Endothelial cell of umbilical vein (primary cell): ENCODE data around the gene PSTK. TPM values are rescaled to one million over a fixed set of nuclear protein-coding genes. Genes with fewer than 3 reads are reported as not detected.

Experiments used
- BruUV-seq: library from RNA; stranded (reverse); fragments of 400-500 nt; replicated peaks from 2 replicates; lab custom pipeline; 2021; lab: Mats Ljungman, UMichigan
- CTCF ChIA-PET: fragments of 300-600, 350-600 bp; sonication (Branson Sonifier 250); formaldehyde crosslinking; loops from one replicate; lab custom pipeline; 2021; ENCODE audit warnings: antibody characterized with exemption, inconsistent platforms; lab: Charles Lee
- POLR2A ChIA-PET: fragments of 300-600, 350-600 bp; sonication (Branson Sonifier 250); formaldehyde crosslinking; loops from one replicate; lab custom pipeline; 2021; ENCODE audit warnings: antibody characterized with exemption, inconsistent platforms; lab: Charles Lee
- DNase-seq: peaks from one replicate; pipeline ENCODE4 v3.0.0-alpha.2; 2011; ENCODE audit warnings: low read depth, low spot score
- FAIRE-seq: peaks from 2 replicates; lab custom pipeline; 2011; peaks lifted over from hg19 to GRCh38; lab: Jason Lieb, UNC
- H2AFZ ChIP-seq: 2 replicates; pipeline ENCODE4 v1.6.0; 2012; ENCODE audit warnings: low read depth, low read length, control low read depth, inconsistent platforms
- H3K27ac ChIP-seq: 2 replicates; pipeline ENCODE4 v1.5.1; 2011; ENCODE audit warnings: low read depth, mild to moderate bottlenecking, control low read depth, low read length, moderate library complexity; ENCODE audit not compliant: insufficient read depth
- H3K27me3 ChIP-seq, 2 experiments: 2 replicates each; pipeline versions ENCODE4 v1.6.0 to v1.6.1; 2011; ENCODE audit warnings: low read length in 2 of 2, mixed read lengths in 1 of 2; ENCODE audit not compliant: control insufficient read depth in 2 of 2, insufficient read depth in 2 of 2
- H3K36me3 ChIP-seq, 2 experiments: 2 replicates in 1 of 2; 3 replicates in 1 of 2; pipeline ENCODE4 v1.5.1; 2011; ENCODE audit warnings: low read length in 2 of 2, mild to moderate bottlenecking in 1 of 2, moderate library complexity in 1 of 2; ENCODE audit not compliant: control insufficient read depth in 2 of 2, insufficient read depth in 2 of 2; ENCODE audit errors: extremely low read depth in 1 of 2
- H3K4me1 ChIP-seq: 3 replicates; pipeline ENCODE4 v1.5.1; 2011; ENCODE audit warnings: mild to moderate bottlenecking, low read length; ENCODE audit not compliant: control insufficient read depth, insufficient read depth; ENCODE audit errors: extremely low read depth
- H3K4me2 ChIP-seq: 2 replicates; pipeline ENCODE4 v1.6.1; 2011; ENCODE audit warnings: low read length, control low read depth, mixed read lengths; ENCODE audit not compliant: insufficient read depth
- H3K4me3 ChIP-seq, 3 experiments: fragments of 200-600 bp in 1 of 3; sonication (generic), shearing (Covaris generic) in 1 of 3; replicated peaks in 1 of 3; 2 replicates each; pipeline ENCODE4 v1.5.1; 2011 to 2016; ENCODE audit warnings: control low read depth in 3 of 3, low read length in 3 of 3, mild to moderate bottlenecking in 2 of 3, inconsistent platforms in 1 of 3, low read depth in 1 of 3, moderate library complexity in 1 of 3; ENCODE audit not compliant: insufficient read depth in 1 of 3
- H3K79me2 ChIP-seq: 2 replicates; pipeline ENCODE4 v1.6.0; 2012; ENCODE audit warnings: low read length, inconsistent platforms; ENCODE audit not compliant: control insufficient read depth, insufficient read depth
- H3K9ac ChIP-seq: replicated peaks from 2 replicates; pipeline ENCODE3; 2011; ENCODE audit warnings: low read length, control low read depth; ENCODE audit not compliant: insufficient read depth; ENCODE audit errors: extremely low read depth
- H3K9me1 ChIP-seq: replicated peaks from 3 replicates; pipeline ENCODE4 v1.6.0; 2011; ENCODE audit warnings: mild to moderate bottlenecking, low read length; ENCODE audit not compliant: control insufficient read depth, insufficient read depth; ENCODE audit errors: extremely low read depth
- H3K9me3 ChIP-seq: replicated peaks from 2 replicates; pipeline ENCODE4 v1.5.1; 2012; ENCODE audit warnings: low read length, inconsistent platforms; ENCODE audit not compliant: control insufficient read depth, insufficient read depth
- H4K20me1 ChIP-seq: replicated peaks from 2 replicates; pipeline ENCODE3; 2011; ENCODE audit warnings: mild to moderate bottlenecking, low read length; ENCODE audit not compliant: control insufficient read depth, insufficient read depth; ENCODE audit errors: extremely low read depth
- CTCF ChIP-seq, 2 donors: IDR thresholded peaks; 1 replicate in 1 of 2; 2 replicates in 1 of 2; pipeline ENCODE4 v1.5.1; 2011; ENCODE audit warnings: low read length in 2 of 2, mild to moderate bottlenecking in 2 of 2, moderate library complexity in 2 of 2, control low read depth in 1 of 2, inconsistent platforms in 1 of 2, low read depth in 1 of 2; ENCODE audit not compliant: insufficient read depth in 1 of 2; ENCODE audit errors: extremely low read depth in 1 of 2
- EZH2 ChIP-seq: IDR thresholded peaks from 2 replicates; pipeline ENCODE4 v1.6.1; 2012; ENCODE audit warnings: borderline replicate concordance, low read depth, mild to moderate bottlenecking, moderate library complexity, low read length, inconsistent platforms; ENCODE audit not compliant: severe bottlenecking
- FOS ChIP-seq: IDR thresholded peaks from 2 replicates; pipeline ENCODE4 v1.6.1; 2011; ENCODE audit warnings: mild to moderate bottlenecking, low read length, moderate library complexity, borderline replicate concordance; ENCODE audit not compliant: insufficient read depth
- GATA2 ChIP-seq: IDR thresholded peaks from 2 replicates; pipeline ENCODE4 v1.7.0; 2011; ENCODE audit warnings: low read depth, mild to moderate bottlenecking, moderate library complexity, mixed read lengths, low read length; ENCODE audit not compliant: insufficient read length, insufficient read depth
- JUN ChIP-seq: IDR thresholded peaks from 2 replicates; pipeline ENCODE4 v1.6.1; 2011; ENCODE audit warnings: borderline replicate concordance, low read depth; ENCODE audit not compliant: insufficient read length, insufficient read depth
- MAX ChIP-seq: IDR thresholded peaks from 2 replicates; pipeline ENCODE4 v1.6.1; 2011; ENCODE audit not compliant: insufficient read depth, insufficient read length
- MYC ChIP-seq: IDR thresholded peaks from one replicate; pipeline ENCODE4 v1.6.1; 2011; ENCODE audit warnings: mild to moderate bottlenecking, low read depth, low read length
- POLR2A ChIP-seq: IDR thresholded peaks from 2 replicates; pipeline ENCODE4 v1.6.1; 2012; ENCODE audit warnings: low read depth, mild to moderate bottlenecking, control low read depth, low read length
- POLR2AphosphoS5 ChIP-seq: IDR thresholded peaks from 2 replicates; pipeline ENCODE4 v1.6.1; 2012; ENCODE audit warnings: low read depth, mild to moderate bottlenecking, control low read depth, low read length, moderate library complexity; ENCODE audit not compliant: insufficient read depth
- dilution Hi-C: fragments of 300-500 bp; cut with MboI; formaldehyde crosslinking; loops from one replicate; pipeline ENCODE4 v1.15.0; 2019; ENCODE audit warnings: low sequenced_read_pairs; ENCODE audit not compliant: extremely low pct_ligation_motif_present
- intact Hi-C: fragments of 100-400 bp; cut with micrococcal nuclease; formaldehyde crosslinking; loops from one replicate; pipeline ENCODE4 v1.10.0; 2022
- polyA plus RNA-seq, 4 experiments: library from polyadenylated mRNA; depleted of rRNA in 3 of 4; stranded (reverse) in 3 of 4; unstranded in 1 of 4; fragments of >200 nt; gene quantifications; 2 replicates each; pipeline versions ENCODE4 v1.2.1 to v1.2.3, GENCODE V29; 2011 to 2012; ENCODE audit warnings: missing spikeins in 1 of 4
- total RNA-seq: library from RNA; stranded (reverse); gene quantifications from 2 replicates; pipeline ENCODE4 v1.2.3, GENCODE V29; 2021

PSTK gene
- total and polyA plus RNA-seq, 2 donors (not counting 3 experiments of a cell fraction or from before 2014, with no cell fraction given) = 2.2 to 2.7 TPM

GRCh38 chr10:122962405-122962804 lies 17.8 kb upstream of the PSTK start:
- Histone ChIP-seq H3K27me3 (no peaks in the 10 kb centered on the region), H3K4me2 (no peak overlapping the region), H4K20me1 (no peaks in the 10 kb centered on the region), H3K4me3 (no peak overlapping the region), H3K9me1 (no peaks in the 10 kb centered on the region), H3K9me3 (no peaks in the 10 kb centered on the region), H3K36me3 (no peaks in the 10 kb centered on the region), H3K27ac (no peak overlapping the region), H3K9ac (no peak overlapping the region), H3K4me1 (no peaks in the 10 kb centered on the region), H2AFZ (no peak overlapping the region), H3K79me2 (no peaks in the 10 kb centered on the region)
- ChIA-PET CTCF (no interaction called here), POLR2A (interaction anchor here (0.7 kb wide), 2 partner anchors 137 to 1152 kb away, joined by 3 to 5 read pairs; no protein-coding TSS in a partner anchor)
- dilution Hi-C loops = no loop called here
- FAIRE-seq = no peak
- BruUV-seq = no TSS peak
- intact Hi-C loops = no loop called here
- no peak for TF ChIP-seq GATA2
- TF ChIP-seq CTCF (IDR thresholded peaks at IDR 0.05; ENCODE audit: extremely low read depth in 1 of 2, insufficient read depth in 1 of 2, low read depth in 1 of 2, low read length in 2 of 2) = no peak
- no peak for TF ChIP-seq JUN
- TF ChIP-seq EZH2 = no peak
- TF ChIP-seq MAX = no peak
- no peak for TF ChIP-seq POLR2A
- TF ChIP-seq FOS = no peak
- no peak for TF ChIP-seq POLR2AphosphoS5
- TF ChIP-seq MYC = no peak
- no peak for DNase-seq
